Jurkat, Clone E6-1 (cell line): ENCODE measurements around the gene PRR33.
A peak's percentile ranks its signal among the peaks of the same experiment; 100 is the strongest.
"Not testable (repeated sequence)": the region's sequence is repeated elsewhere in the genome, so short reads cannot be mapped to it uniquely, and the experiment has no call there.

Experiments used
- DNase-seq: peaks from one replicate; pipeline ENCODE4 v3.0.0-alpha.2; 2011; ENCODE audit warnings: low read depth, low spot score
- H3K4me3 ChIP-seq: 2 replicates; pipeline ENCODE4 v1.5.1; 2011; ENCODE audit warnings: mild to moderate bottlenecking, low read length, control low read depth, moderate library complexity

PRR33 gene

GRCh38 chr11:1892558-1892957 is 863 bp upstream of the PRR33 start:
- no peak for DNase-seq
- no peak overlapping the region for H3K4me3 ChIP-seq

GRCh38 chr11:1892116-1892515 is 421 bp upstream of the PRR33 start:
- no peak overlapping the region for H3K4me3 ChIP-seq
- no peak for DNase-seq

GRCh38 chr11:1890856-1891830 is 552 bp downstream of the PRR33 start:
- H3K4me3 ChIP-seq = peak overlapping the region; percentile 89
- no peak for DNase-seq

- DNase-seq = peak; percentile 25
Observed at GRCh38 chr11:1889941-1890855, 1.5 kb downstream of the PRR33 start.

GRCh38 chr11:1889224-1889930 is 2.3 kb downstream of the PRR33 start:
- peak overlapping the region; percentile 89 for H3K4me3 ChIP-seq
- DNase-seq = peak; percentile 87

More at GRCh38 chr11:1889941-1890855, 1.5 kb downstream of the PRR33 start:
- H3K4me3 ChIP-seq = peak overlapping the region; percentile 89

GRCh38 chr11:1888811-1889210 is 2.9 kb downstream of the PRR33 start:
- H3K4me3 ChIP-seq = peak overlapping the region; percentile 89
- DNase-seq = no peak

GRCh38 chr11:1888347-1888753 is 3.3 kb downstream of the PRR33 start:
- H3K4me3 ChIP-seq = peak overlapping the region; percentile 89
- no peak for DNase-seq

GRCh38 chr11:1887451-1888346 is 4.0 kb downstream of the PRR33 start:
- no peak for DNase-seq
- H3K4me3 ChIP-seq = no peak overlapping the region

- not testable (repeated sequence) for DNase-seq, H3K4me3 ChIP-seq
Observed at GRCh38 chr11:1886551-1886950, 5.1 kb downstream of the PRR33 start.

- H3K4me3 ChIP-seq = no peak overlapping the region
Observed at GRCh38 chr11:1884303-1884700, 7.4 kb downstream of the PRR33 start.

GRCh38 chr11:1883346-1884302 is 8.1 kb downstream of the PRR33 start:
- no peak overlapping the region for H3K4me3 ChIP-seq
- no peak for DNase-seq

More at GRCh38 chr11:1884303-1884700, 7.4 kb downstream of the PRR33 start:
- no peak for DNase-seq

GRCh38 chr11:1882265-1883238 is 9.1 kb downstream of the PRR33 start:
- no peak overlapping the region for H3K4me3 ChIP-seq

GRCh38 chr11:1881442-1882264 is 10.0 kb downstream of the PRR33 start:
- H3K4me3 ChIP-seq = no peak overlapping the region
- DNase-seq = no peak

More at GRCh38 chr11:1882265-1883238, 9.1 kb downstream of the PRR33 start:
- peak; percentile 57 for DNase-seq

GRCh38 chr11:1880746-1881441 is 10.8 kb downstream of the PRR33 start:
- no peak overlapping the region for H3K4me3 ChIP-seq
- DNase-seq = no peak
